B cell (primary cell): Measurements from ENCODE around the gene NEO1. TPM values are rescaled to one million over a fixed set of nuclear protein-coding genes. Genes with fewer than 3 reads are reported as not detected.

Experiments used
- ATAC-seq: fragments of 200-7000 bp; cut with Tn5 transposase; one replicate; pipeline ENCODE4 v1.10.0; 2021; ENCODE audit warnings: low read depth, mild to moderate bottlenecking, moderate number of reproducible peaks, moderate library complexity
- CTCF ChIA-PET: fragments of 350-600 bp; sonication (Branson Sonifier 250); formaldehyde crosslinking; loops from one replicate; lab custom pipeline; 2021; ENCODE audit warnings: antibody characterized with exemption, inconsistent platforms; lab: Charles Lee
- POLR2A ChIA-PET: fragments of 350-600 bp; sonication (Branson Sonifier 250); formaldehyde crosslinking; loops from one replicate; lab custom pipeline; 2021; ENCODE audit warnings: antibody characterized with exemption; lab: Charles Lee
- DNase-seq: peaks from one replicate; pipeline ENCODE4 v3.0.0; 2013
- H2AFZ ChIP-seq: 2 replicates; pipeline ENCODE4 v1.6.1; 2012; ENCODE audit warnings: mild to moderate bottlenecking, low read depth, low read length; ENCODE audit not compliant: insufficient read depth, poor library complexity, severe bottlenecking
- H3K27ac ChIP-seq, 2 donors: 1 replicate in 1 of 2; 2 replicates in 1 of 2; pipeline ENCODE4 v1.5.1; 2012 to 2013; ENCODE audit warnings: low read length in 2 of 2, mild to moderate bottlenecking in 2 of 2, moderate library complexity in 1 of 2
- H3K27me3 ChIP-seq, 4 experiments: fragments of 200-600 bp in 1 of 4; sonication (generic) in 1 of 4; replicated peaks in 1 of 4; 1 replicate in 2 of 4; 2 replicates in 2 of 4; pipeline versions ENCODE4 v1.6.1 to v1.7.0; 2013 to 2016; ENCODE audit warnings: low read length in 3 of 4, mild to moderate bottlenecking in 2 of 4, mixed read lengths in 1 of 4, moderate library complexity in 1 of 4; ENCODE audit not compliant: insufficient read depth in 4 of 4, control insufficient read depth in 3 of 4; ENCODE audit errors: control extremely low read depth in 1 of 4
- H3K36me3 ChIP-seq, 2 experiments: replicated peaks in 1 of 2; 1 replicate in 1 of 2; 2 replicates in 1 of 2; pipeline versions ENCODE4 v1.6.1 to v1.7.1; 2013; ENCODE audit warnings: low read length in 1 of 2; ENCODE audit not compliant: insufficient read depth in 2 of 2, control insufficient read depth in 1 of 2; ENCODE audit errors: control extremely low read depth in 1 of 2, extremely low read depth in 1 of 2
- H3K4me1 ChIP-seq, 2 donors: fragments of 200-600 bp in 1 of 2; sonication (generic) in 1 of 2; 1 replicate in 1 of 2; 2 replicates in 1 of 2; pipeline versions ENCODE4 v1.5.1 to v1.6.1; 2013 to 2017; ENCODE audit warnings: low read length in 2 of 2; ENCODE audit not compliant: control insufficient read depth in 2 of 2, insufficient read depth in 2 of 2
- H3K4me2 ChIP-seq: replicated peaks from 2 replicates; pipeline ENCODE3; 2012; ENCODE audit warnings: mild to moderate bottlenecking, low read depth, low read length; ENCODE audit not compliant: poor library complexity, severe bottlenecking
- H3K4me3 ChIP-seq, 5 experiments: fragments of 200-600 bp in 1 of 5; sonication (generic) in 1 of 5; 1 replicate in 3 of 5; 2 replicates in 2 of 5; pipeline versions ENCODE4 v1.5.1 to v1.7.0; 2011 to 2016; ENCODE audit warnings: low read length in 4 of 5, mild to moderate bottlenecking in 4 of 5, low read depth in 2 of 5, control low read depth in 1 of 5, moderate library complexity in 1 of 5; ENCODE audit not compliant: insufficient read depth in 1 of 5; ENCODE audit errors: control extremely low read depth in 1 of 5, extremely low read depth in 1 of 5
- H3K79me2 ChIP-seq: fragments of 200-600 bp; sonication (generic); one replicate; pipeline ENCODE4 v1.6.0; 2016; ENCODE audit warnings: low read length; ENCODE audit not compliant: control insufficient read depth, insufficient read depth
- H3K9ac ChIP-seq: fragments of 200-600 bp; sonication (generic); 2 replicates; pipeline ENCODE4 v1.6.1; 2017; ENCODE audit warnings: mild to moderate bottlenecking, low read length, moderate library complexity
- H3K9me3 ChIP-seq, 3 donors: one replicate each; pipeline versions ENCODE4 v1.6.1 to v1.7.1; 2013; ENCODE audit warnings: low read length in 2 of 3; ENCODE audit not compliant: control insufficient read depth in 2 of 3, insufficient read depth in 1 of 3; ENCODE audit errors: control extremely low read depth in 1 of 3
- H4K20me1 ChIP-seq: 2 replicates; pipeline ENCODE4 v1.6.0; 2012; ENCODE audit warnings: mild to moderate bottlenecking, low read length; ENCODE audit not compliant: insufficient read depth, control insufficient read depth, poor library complexity, severe bottlenecking
- H3K27ac Mint-ChIP-seq: one replicate; pipeline ENCODE4 v1.8.0; 2021; ENCODE audit warnings: mixed read lengths
- H3K27me3 Mint-ChIP-seq: one replicate; pipeline ENCODE4 v1.8.0; 2021; ENCODE audit warnings: mixed read lengths
- H3K4me1 Mint-ChIP-seq: one replicate; pipeline ENCODE4 v1.8.0; 2021; ENCODE audit warnings: mixed read lengths
- H3K4me3 Mint-ChIP-seq: one replicate; pipeline ENCODE4 v1.8.0; 2021; ENCODE audit warnings: mixed read lengths
- H3K9me3 Mint-ChIP-seq: one replicate; pipeline ENCODE4 v1.8.0; 2022; ENCODE audit warnings: mixed read lengths; ENCODE audit not compliant: insufficient read depth
- CTCF ChIP-seq: fragments of 200-600 bp; IDR thresholded peaks from one replicate; pipeline ENCODE4 v1.8.0; 2022; ENCODE audit warnings: antibody characterized with exemption, mild to moderate bottlenecking
- EZH2 ChIP-seq: IDR thresholded peaks from 2 replicates; pipeline ENCODE4 v1.6.1; 2012; ENCODE audit warnings: borderline replicate concordance, low read depth, mild to moderate bottlenecking, moderate library complexity, low read length; ENCODE audit not compliant: insufficient read depth, poor library complexity, severe bottlenecking
- WGBS: methylation state at CpG from one replicate; pipeline ENCODE4 v1.1.5; 2013; ENCODE audit warnings: missing lambda C conversion rate; ENCODE audit not compliant: insufficient coverage; 5-methylcytosine and 5-hydroxymethylcytosine counted together
- intact Hi-C: fragments of 100-400 bp; cut with micrococcal nuclease; formaldehyde crosslinking; loops from one replicate; pipeline ENCODE4 v1.10.0; 2022
- polyA plus RNA-seq: library from polyadenylated mRNA; depleted of rRNA; stranded (reverse); fragments of >200 nt; gene quantifications from 2 replicates; pipeline ENCODE4 v1.2.3, GENCODE V29; 2012
- total RNA-seq, 2 donors: library from RNA; stranded (reverse); fragments of 120-200 nt in 1 of 2; gene quantifications; 1 replicate in 1 of 2; 2 replicates in 1 of 2; pipeline versions ENCODE4 v1.2.3 to v1.2.4, GENCODE V29; 2013 to 2022

NEO1 gene
- total and polyA plus RNA-seq, 2 donors (not counting 1 experiment from before 2014, with no cell fraction given) = 1.3 to 3.9 TPM

GRCh38 chr15:73335026-73335425 lies 282.8 kb downstream of the NEO1 start:
- H3K27me3 ChIP-seq = peaks cover 0 to 3% (median 0%) of the 10 kb centered on the region in 4 experiments
- H2AFZ ChIP-seq = no peak overlapping the region
- no peak overlapping the region for H3K9ac ChIP-seq
- CTCF ChIA-PET = no interaction called here
- H3K36me3 ChIP-seq = no peaks in the 10 kb centered on the region
- no peak overlapping the region for H3K27ac ChIP-seq
- intact Hi-C loops = no loop called here
- H3K4me3 Mint-ChIP-seq = no peak overlapping the region
- H3K27ac Mint-ChIP-seq = no peak overlapping the region
- H3K9me3 Mint-ChIP-seq = no peaks in the 10 kb centered on the region
- ATAC-seq (no peak), DNase-seq (no peak)
- H3K79me2 ChIP-seq = no peaks in the 10 kb centered on the region
- WGBS = 70% methylated on average over 6 of the region's 9 CpGs
- peaks cover 4% of the 10 kb centered on the region for H3K27me3 Mint-ChIP-seq
- no peak overlapping the region for H3K4me3 ChIP-seq
- no peaks in the 10 kb centered on the region for H3K4me1 Mint-ChIP-seq
- POLR2A ChIA-PET = no interaction called here
- H3K9me3 ChIP-seq = no peaks in the 10 kb centered on the region
- TF ChIP-seq CTCF = no peak
- no peak for TF ChIP-seq EZH2
- H3K4me1 ChIP-seq = no peaks in the 10 kb centered on the region
- H3K4me2 ChIP-seq = no peak overlapping the region
- no peaks in the 10 kb centered on the region for H4K20me1 ChIP-seq

GRCh38 chr15:73335471-73335870 lies 283.2 kb downstream of the NEO1 start:
- H3K36me3 ChIP-seq = no peaks in the 10 kb centered on the region
- TF ChIP-seq EZH2 = no peak
- no peak for TF ChIP-seq CTCF
- no peaks in the 10 kb centered on the region for H3K79me2 ChIP-seq
- no peak overlapping the region for H2AFZ ChIP-seq
- H3K27ac ChIP-seq = no peak overlapping the region
- H3K9me3 Mint-ChIP-seq = no peaks in the 10 kb centered on the region
- no peaks in the 10 kb centered on the region for H3K4me1 Mint-ChIP-seq
- H3K4me2 ChIP-seq = no peak overlapping the region
- H3K9me3 ChIP-seq = no peaks in the 10 kb centered on the region
- DNase-seq (no peak), ATAC-seq (no peak)
- no peak overlapping the region for H3K9ac ChIP-seq
- CTCF ChIA-PET = no interaction called here
- no peaks in the 10 kb centered on the region for H4K20me1 ChIP-seq
- POLR2A ChIA-PET = no interaction called here
- H3K27ac Mint-ChIP-seq = no peak overlapping the region
- WGBS = 42% methylated on average over 3 of the region's 5 CpGs
- no peak overlapping the region for H3K4me3 ChIP-seq
- H3K4me1 ChIP-seq = no peaks in the 10 kb centered on the region
- intact Hi-C loops = no loop called here
- peaks cover 4% of the 10 kb centered on the region for H3K27me3 Mint-ChIP-seq
- no peak overlapping the region for H3K4me3 Mint-ChIP-seq
- peaks cover 0 to 3% (median 0%) of the 10 kb centered on the region in 4 experiments for H3K27me3 ChIP-seq
